GM21390 (cell line): ENCODE data around the gene PRXL2B.
"Not testable (repeated sequence)": the region's sequence is repeated elsewhere in the genome, so short reads cannot be mapped to it uniquely, and the experiment has no call there.

Source experiments
- ATAC-seq: cut with Tn5 transposase; IDR thresholded peaks from one replicate; pipeline ENCODE4 v1.9.1; 2021; ENCODE audit not compliant: unreplicated experiment

Gene PRXL2B, protein sequence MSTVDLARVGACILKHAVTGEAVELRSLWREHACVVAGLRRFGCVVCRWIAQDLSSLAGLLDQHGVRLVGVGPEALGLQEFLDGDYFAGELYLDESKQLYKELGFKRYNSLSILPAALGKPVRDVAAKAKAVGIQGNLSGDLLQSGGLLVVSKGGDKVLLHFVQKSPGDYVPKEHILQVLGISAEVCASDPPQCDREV

GRCh38 chr1:2586154-2587070, at the start of gene PRXL2B:
TSS of gene PRXL2B (plus strand) at chr1:2586777. CDS start at chr1:2586886, 109 bp downstream.
- ATAC-seq, result peak; percentile 60

- ATAC-seq, result no peak
These were observed 48.8 kb upstream of the PRXL2B start for GRCh38 chr1:2537784-2538115.

GRCh38 chr1:2538376-2538775, 48.2 kb upstream of the PRXL2B start:
- ATAC-seq, result no peak

GRCh38 chr1:2538872-2539271, 47.7 kb upstream of the PRXL2B start:
- ATAC-seq, result no peak

DNA sequence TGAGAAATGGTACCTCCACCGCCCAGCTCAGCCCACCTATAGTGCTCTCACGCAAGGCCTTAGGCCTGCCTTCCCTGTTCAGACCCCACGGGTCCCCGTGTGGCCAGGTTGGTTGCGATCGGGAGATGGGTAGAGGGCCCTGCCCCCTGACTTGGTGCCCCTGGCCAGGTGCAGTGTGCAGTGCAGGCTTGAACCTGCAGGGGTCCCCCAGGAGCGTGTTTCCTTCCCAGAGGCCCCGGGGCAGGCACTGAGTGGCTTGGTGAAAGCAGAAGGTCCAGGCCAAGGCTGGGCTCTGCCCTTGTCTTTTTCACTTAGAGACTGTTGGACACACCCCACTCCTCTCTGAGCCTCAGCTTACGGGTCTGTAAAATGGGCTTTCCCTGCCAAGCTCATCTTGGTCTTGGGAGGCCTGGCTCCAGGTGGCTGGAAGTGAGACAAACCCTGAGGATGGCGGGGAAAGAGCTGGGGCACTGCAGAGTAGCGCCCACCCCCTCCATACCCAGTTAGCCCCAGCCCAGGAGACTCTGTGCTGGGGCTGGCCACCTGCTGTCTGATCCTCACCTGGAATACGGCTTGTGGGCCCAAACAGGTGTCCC, 47.2 kb upstream of the PRXL2B start:
- ATAC-seq, result no peak

DNA sequence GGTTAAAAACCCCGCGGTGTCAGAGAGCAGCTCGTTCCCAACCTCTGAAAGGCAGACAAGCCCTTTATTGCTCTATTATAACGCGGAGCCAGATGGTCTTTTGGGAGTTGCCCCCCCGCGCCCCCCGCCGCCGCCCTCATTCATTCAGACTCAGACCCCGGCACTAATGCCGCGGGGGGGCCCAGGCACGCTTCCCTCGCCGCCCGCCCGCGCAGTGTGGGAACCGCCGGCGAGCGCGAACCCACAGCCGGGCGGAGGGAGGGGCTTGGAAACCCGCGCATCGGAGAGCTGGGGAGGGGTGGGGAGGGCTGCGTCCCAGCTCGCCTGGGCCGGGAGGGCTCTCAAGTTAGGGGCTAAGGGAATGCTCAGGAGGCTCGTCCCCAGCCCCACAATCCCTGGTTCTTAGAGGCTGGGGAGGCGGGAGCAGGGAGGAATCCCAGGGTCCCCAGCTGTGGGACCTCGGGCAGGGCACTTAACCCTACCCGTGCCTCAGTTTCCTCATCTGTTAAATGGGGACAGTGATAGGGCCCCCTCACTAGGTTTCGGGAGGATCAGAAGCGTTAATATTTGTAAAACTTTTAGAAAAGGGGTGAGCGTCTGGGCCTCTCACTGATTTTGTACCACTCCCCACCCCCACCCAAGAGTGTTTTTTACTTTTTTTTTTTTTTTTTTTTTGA, 45.6 kb upstream of the PRXL2B start:
- no peak for ATAC-seq

DNA sequence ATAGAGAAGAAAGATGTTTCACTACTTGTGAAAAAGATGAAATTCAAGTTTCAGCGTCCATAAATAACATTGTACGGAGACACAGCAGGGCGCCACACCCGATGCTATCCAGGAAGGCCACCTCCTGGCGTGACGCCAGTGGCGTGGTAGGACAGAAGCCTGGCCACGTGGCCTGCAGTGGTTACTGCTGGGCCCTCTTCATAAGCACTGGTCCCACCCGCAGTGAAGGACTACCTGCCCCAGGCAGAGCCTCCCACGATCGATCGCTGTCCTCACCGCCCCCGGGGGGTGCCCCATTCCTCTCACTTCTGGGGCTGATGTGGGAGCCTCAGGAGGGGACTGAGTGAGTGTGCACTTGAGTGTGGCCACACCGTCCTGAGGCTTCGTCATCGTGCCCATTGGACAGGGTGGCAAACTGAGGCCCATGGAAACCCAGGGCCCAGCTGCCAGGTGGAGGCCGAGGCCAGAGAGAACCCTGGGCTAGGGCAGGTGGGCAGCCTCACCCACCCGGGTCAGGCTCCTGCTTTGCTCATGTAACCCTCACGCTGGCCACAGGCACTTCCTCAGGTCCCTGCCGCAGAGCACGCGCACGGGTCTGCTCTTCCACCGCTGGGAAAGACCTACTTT, 44.8 kb upstream of the PRXL2B start:
- ATAC-seq, result no peak

DNA sequence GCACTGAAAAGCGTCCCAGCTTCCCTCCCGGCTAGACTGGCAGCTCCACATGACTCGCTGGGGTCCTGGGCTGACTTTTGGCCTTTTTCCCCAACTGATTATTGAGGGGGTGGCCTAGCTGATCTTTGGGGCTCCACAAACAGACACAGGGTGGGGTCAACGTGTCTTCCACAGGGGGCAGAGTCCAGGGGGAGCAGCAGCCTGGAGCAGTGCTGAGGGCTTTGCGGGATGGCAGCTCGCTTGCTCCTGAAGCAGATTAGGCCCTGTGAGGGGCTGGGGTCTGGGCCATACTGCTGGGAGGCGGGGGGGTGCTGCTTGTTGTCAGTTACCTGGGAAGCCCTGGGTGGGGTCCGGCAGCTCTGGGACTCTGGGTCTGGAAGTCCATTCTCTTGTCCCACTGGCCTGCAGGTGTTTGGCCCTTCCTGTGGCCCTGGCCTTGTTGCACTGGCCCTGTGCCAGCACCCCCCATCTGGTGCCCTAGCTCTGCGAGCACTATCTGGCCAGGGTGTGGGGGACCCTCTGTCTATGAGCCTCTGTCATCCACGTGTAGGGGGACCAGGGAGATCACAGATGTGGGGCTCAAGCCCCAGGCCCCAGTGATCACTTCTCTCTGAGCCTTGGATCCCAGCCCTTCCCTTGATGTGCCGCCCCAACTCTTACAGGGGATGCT, 44.2 kb upstream of the PRXL2B start:
- ATAC-seq, result no peak

GRCh38 chr1:2543543-2544092, 43.0 kb upstream of the PRXL2B start:
- ATAC-seq, result no peak

GRCh38 chr1:2544093-2544874, 42.3 kb upstream of the PRXL2B start:
- ATAC-seq, result no peak

- no peak for ATAC-seq
These were observed 41.5 kb upstream of the PRXL2B start for GRCh38 chr1:2544875-2545640.

DNA sequence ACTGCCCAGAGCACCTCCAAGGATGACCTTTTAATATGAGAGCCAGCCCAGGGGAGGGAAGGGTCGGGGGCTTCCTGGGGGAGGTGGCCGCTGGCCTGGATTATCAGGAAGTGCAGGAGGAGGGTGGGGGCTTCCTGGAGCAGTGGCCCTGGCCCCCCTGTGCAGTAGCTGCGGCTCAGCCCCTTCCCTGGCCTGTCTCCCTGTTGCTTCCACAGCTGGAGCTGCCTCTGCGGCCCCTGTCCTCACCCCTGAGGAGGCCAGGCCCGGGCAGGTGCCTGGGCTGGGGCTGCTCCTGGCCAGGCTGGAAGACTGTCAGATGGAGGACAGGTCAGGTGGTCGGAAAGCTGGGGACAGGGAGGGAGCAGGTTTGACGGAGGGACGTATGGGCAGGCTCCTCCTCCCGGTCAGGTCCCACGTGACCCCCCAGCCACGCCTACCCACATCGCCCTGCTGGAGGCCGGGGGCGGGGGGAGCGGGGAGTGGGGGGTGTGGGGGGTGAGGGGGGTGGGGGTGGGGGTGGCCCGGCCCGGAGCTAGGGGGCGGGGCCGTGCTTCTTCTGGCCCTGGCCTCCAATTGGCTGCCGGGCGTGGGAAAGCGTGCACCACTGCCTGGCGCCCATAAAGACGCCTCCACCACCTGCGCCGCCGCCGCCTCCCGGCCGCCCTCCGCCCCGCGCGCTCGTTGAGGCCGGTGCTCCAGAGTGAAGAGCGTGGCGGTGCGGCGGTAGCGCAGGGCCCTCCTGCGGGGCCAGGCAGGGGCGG, 40.6 kb upstream of the PRXL2B start:
- ATAC-seq, result peak; percentile 30

DNA sequence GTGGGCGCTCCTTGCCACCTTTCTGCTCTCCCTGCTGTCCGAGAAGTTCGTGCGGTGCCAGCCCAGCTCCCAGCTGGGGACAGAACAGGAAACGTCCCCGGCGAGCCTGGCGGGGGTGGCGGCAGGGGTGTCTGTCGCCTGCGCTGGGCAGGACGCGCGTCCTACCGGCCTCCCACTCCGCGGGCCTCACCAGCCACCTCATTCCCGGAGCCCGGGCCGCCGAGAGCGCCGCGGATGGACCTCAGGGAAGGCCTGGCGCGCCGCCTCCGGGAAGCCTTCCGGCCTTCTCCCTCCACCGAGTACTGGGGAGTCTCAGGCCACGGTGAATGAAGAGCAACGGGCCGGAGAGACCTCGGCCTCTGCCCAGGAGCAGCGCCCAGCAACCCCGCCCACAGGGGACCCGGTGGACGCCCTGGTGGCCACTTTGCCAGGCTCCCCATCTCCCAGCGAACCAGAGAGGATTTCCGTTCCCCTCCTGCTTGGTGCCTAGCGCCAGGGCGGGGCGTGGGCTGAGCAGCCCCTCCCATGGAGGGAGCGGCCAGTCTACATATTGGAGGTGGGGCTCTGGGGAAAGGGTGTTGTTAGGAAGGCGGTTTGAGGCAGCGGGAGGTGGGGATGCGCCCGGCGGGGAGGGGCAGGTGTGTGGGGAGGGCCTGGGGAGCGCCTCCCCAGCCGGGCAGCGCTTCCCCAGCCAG, 39.9 kb upstream of the PRXL2B start:
- peak; percentile 32 for ATAC-seq

DNA sequence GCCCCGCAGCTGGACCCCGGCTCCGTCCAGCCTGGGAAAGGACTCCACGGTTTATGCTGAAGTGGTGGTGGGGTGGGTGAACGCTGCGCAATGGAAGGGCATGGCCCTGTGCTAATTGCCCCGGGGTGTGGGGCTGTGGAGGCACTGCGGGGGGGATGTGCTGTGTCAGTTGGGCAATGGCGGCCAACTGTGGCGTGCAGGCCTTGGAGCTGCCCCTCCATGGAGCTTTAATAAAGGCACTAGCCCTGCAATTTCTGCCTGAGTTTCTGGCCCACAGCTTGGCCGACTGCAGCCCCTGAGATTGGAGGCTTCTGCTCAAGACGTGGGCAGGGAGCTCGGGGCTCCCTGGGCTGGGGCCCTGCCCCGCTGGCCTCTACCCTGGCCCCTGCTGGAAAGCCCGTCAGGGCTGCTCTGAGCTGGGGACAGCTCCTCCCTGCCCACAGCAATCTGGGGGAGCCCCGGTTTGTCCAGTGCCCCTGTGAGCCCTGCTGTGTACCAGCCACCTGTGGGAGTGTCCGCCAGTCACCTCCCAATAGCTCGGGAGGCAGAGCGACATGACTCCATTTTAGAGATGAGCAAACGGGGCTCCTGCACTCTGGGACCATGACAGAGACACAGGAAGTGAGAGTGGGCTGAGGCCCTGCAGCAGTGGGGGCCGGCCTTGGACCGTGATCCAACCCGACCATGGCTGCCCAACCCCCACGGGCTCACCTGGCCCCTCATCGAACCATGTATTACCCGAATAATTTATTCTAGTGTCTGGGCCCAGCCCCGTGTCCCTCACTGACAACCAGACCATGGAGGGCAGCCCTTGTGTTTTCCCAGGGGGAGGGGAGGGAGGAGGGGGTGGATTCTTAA, 39.1 kb upstream of the PRXL2B start:
- peak; percentile 3 for ATAC-seq

DNA sequence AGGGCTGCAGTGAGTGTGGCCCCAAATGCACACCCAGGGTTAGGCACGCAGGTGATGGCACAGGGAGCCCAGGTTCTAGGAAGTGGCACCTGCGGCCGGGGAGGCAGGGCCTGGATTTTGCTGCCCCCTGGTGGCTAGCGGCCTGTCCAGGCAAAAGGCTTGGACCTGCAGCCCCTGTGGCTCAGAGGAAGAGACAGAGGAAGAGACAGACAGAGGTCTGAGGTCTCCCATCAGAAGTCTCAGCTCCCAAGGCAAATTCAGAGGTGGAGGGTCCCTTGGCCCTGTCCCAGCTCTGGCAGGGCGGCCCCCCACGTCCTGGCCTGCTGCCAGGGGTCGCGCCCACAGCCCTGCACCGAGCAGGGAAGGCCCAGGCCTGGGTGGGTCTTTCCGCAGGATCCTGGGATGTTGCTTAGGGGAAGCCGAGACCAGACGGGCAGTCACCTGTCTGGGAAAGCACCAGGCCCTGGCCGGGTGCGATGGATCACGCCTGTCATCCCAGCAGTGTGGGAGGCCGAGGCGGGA, 38.4 kb upstream of the PRXL2B start:
- no peak for ATAC-seq

DNA sequence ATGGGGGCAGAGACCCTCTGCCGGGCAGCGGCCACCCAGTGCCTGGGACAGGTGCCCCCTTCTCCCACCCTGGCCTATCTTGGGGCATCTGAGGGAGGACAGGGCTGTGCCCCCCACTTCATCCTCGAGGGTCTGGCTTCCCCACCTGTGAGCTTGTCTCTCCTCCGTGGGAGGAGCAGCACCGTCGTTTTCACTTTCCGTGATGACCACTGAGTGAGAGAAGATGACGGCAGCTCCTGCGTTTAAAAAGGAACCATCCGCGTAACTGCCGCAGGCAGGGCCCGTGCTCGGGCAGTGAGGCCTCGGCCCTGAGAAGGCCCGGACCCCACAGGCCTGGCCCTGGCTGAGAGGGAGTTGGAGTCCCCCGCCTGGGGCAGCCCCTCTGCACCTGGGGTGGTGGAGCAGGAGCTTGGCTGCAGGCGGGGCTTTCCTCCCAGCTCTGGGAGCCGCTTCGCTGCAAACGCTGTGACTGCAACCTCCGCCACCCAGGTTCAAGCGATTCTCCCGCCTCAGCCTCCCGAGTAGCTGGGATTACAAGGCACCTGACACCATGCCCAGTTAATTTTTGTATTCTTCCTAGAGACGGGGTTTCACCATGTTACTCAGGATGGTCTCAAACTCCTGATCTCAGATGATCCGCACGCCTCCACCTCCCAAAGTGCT, 37.1 kb upstream of the PRXL2B start:
- not testable (repeated sequence) for ATAC-seq
